HCT116 (cell line): ENCODE measurements around the gene FHOD3. TPM values are rescaled to one million over a fixed set of nuclear protein-coding genes. Genes with fewer than 3 reads are reported as not detected.

Source experiments
- ATAC-seq: fragments of 200-7000 bp; cut with Tn5 transposase; 2 replicates; pipeline ENCODE4 v1.9.1; 2020; ENCODE audit warnings: mild to moderate bottlenecking, moderate library complexity
- BruUV-seq: library from RNA; stranded (reverse); fragments of 400-500 nt; replicated peaks from 2 replicates; lab custom pipeline; 2021; lab: Mats Ljungman, UMichigan
- CTCF ChIA-PET: fragments of 300-600 bp; sonication (Branson Sonifier 250); formaldehyde crosslinking; loops from one replicate; lab custom pipeline; 2021; ENCODE audit warnings: antibody characterized with exemption; lab: Charles Lee
- POLR2A ChIA-PET: fragments of 300-600, 350-600 bp; sonication (Branson Sonifier 250); formaldehyde crosslinking; loops from one replicate; lab custom pipeline; 2021; ENCODE audit warnings: antibody characterized with exemption; lab: Charles Lee
- RAD21 ChIA-PET, 2 experiments: fragments of 300-600 bp; sonication (Branson Sonifier 250); formaldehyde crosslinking; loops; one replicate each; lab custom pipeline; 2023; ENCODE audit warnings: low total read pairs in 2 of 2; ENCODE audit not compliant: uncharacterized antibody in 2 of 2, unreplicated experiment in 2 of 2, low non-redundant PET in 1 of 2; lab: Charles Lee
- DNase-seq: peaks from one replicate; pipeline ENCODE4 v3.0.0-alpha.2; 2010; ENCODE audit warnings: low read depth, low spot score
- H2AFZ ChIP-seq: fragments of 200-600 bp; shearing (Covaris generic), sonication (generic); 2 replicates; pipeline ENCODE4 v1.6.1; 2017; ENCODE audit warnings: low read depth, mixed run types, mixed read lengths, antibody characterized with exemption, low read length; ENCODE audit not compliant: poor library complexity, severe bottlenecking
- H3K27ac ChIP-seq: 2 replicates; pipeline ENCODE4 v1.5.1; 2012; ENCODE audit warnings: low read depth, low read length
- H3K27me3 ChIP-seq: fragments of 200-600 bp; sonication (generic); 2 replicates; pipeline ENCODE4 v1.6.1; 2016; ENCODE audit warnings: mixed run types, low read length, mixed read lengths; ENCODE audit not compliant: insufficient read depth
- H3K36me3 ChIP-seq, 2 experiments: fragments of 200-500 bp in 1 of 2; fragments of 200-600 bp in 1 of 2; sonication (Bioruptor generic) in 1 of 2; sonication (generic) in 1 of 2; 2 replicates each; pipeline versions ENCODE4 v1.5.1 to v1.6.1; 2014 to 2016; ENCODE audit warnings: low read length in 2 of 2, inconsistent platforms in 1 of 2, mixed read lengths in 1 of 2, mixed run types in 1 of 2; ENCODE audit not compliant: insufficient read depth in 2 of 2, control insufficient read depth in 1 of 2
- H3K4me1 ChIP-seq, 2 experiments: fragments of 200-600 bp in 1 of 2; sonication (generic) in 1 of 2; 2 replicates each; pipeline versions ENCODE4 v1.5.1 to v1.6.1; 2012 to 2017; ENCODE audit warnings: low read length in 2 of 2, inconsistent platforms in 1 of 2, mild to moderate bottlenecking in 1 of 2, mixed read lengths in 1 of 2, mixed run types in 1 of 2, moderate library complexity in 1 of 2; ENCODE audit not compliant: insufficient read depth in 2 of 2, control insufficient read depth in 1 of 2
- H3K4me2 ChIP-seq: fragments of 200-600 bp; sonication (generic); 2 replicates; pipeline ENCODE4 v1.6.1; 2017; ENCODE audit warnings: mixed run types, low read length, mixed read lengths
- H3K4me3 ChIP-seq, 2 experiments: fragments of 200-600 bp in 1 of 2; sonication (generic) in 1 of 2; replicated peaks in 1 of 2; 2 replicates each; pipeline ENCODE4 v1.5.1; 2011 to 2016; ENCODE audit warnings: low read length in 2 of 2, control low read depth in 1 of 2, low read depth in 1 of 2, mild to moderate bottlenecking in 1 of 2, mixed read lengths in 1 of 2, mixed run types in 1 of 2
- H3K79me2 ChIP-seq: fragments of 200-600 bp; sonication (generic); 2 replicates; pipeline ENCODE4 v1.6.1; 2017; ENCODE audit warnings: mild to moderate bottlenecking, mixed run types, low read length, moderate library complexity, mixed read lengths; ENCODE audit not compliant: insufficient read depth
- H3K9ac ChIP-seq: fragments of 200-600 bp; sonication (generic); 2 replicates; pipeline ENCODE4 v1.6.1; 2016; ENCODE audit warnings: low read length, mixed read lengths
- H3K9me2 ChIP-seq: fragments of 200-600 bp; sonication (generic), shearing (Covaris generic); 2 replicates; pipeline ENCODE4 v1.6.1; 2017; ENCODE audit warnings: mixed run types, mild to moderate bottlenecking, moderate library complexity; ENCODE audit not compliant: insufficient read depth
- H3K9me3 ChIP-seq, 2 experiments: fragments of 200-500 bp in 1 of 2; fragments of 200-600 bp in 1 of 2; sonication (Bioruptor generic) in 1 of 2; sonication (generic) in 1 of 2; 2 replicates each; pipeline ENCODE4 v1.6.1; 2014 to 2017; ENCODE audit warnings: low read length in 2 of 2, mixed read lengths in 2 of 2, inconsistent platforms in 1 of 2, low read depth in 1 of 2, mild to moderate bottlenecking in 1 of 2, mixed run types in 1 of 2, moderate library complexity in 1 of 2; ENCODE audit not compliant: control insufficient read depth in 1 of 2, insufficient read depth in 1 of 2
- H4K20me1 ChIP-seq: fragments of 200-600 bp; sonication (generic), shearing (Covaris generic); 2 replicates; pipeline ENCODE4 v1.6.1; 2017; ENCODE audit warnings: mixed run types, mild to moderate bottlenecking, moderate library complexity; ENCODE audit not compliant: insufficient read depth
- CBX3 ChIP-seq: IDR thresholded peaks from 2 replicates; pipeline ENCODE4 v1.6.1; 2012; ENCODE audit warnings: low read depth
- CEBPB ChIP-seq: IDR thresholded peaks from 2 replicates; pipeline ENCODE4 v1.6.1; 2012; ENCODE audit warnings: low read depth
- EZH2phosphoT487 ChIP-seq: fragments of 200-600 bp; IDR thresholded peaks from 2 replicates; pipeline ENCODE4 v1.6.1; 2018; ENCODE audit warnings: antibody characterized with exemption, borderline replicate concordance
- FOSL1 ChIP-seq: IDR thresholded peaks from 2 replicates; pipeline ENCODE4 v1.6.1; 2012; ENCODE audit warnings: low read depth
- JUND ChIP-seq: IDR thresholded peaks from 2 replicates; pipeline ENCODE4 v1.6.1; 2012
- POLR2A ChIP-seq: IDR thresholded peaks from 2 replicates; pipeline ENCODE4 v1.7.0; 2011; ENCODE audit warnings: borderline replicate concordance; ENCODE audit not compliant: insufficient read depth, insufficient read length; ENCODE audit errors: extremely low read depth
- SIN3A ChIP-seq: IDR thresholded peaks from 2 replicates; pipeline ENCODE4 v1.6.1; 2012; ENCODE audit warnings: low read depth
- SP1 ChIP-seq: IDR thresholded peaks from 2 replicates; pipeline ENCODE4 v1.6.1; 2012; ENCODE audit warnings: low read depth
- SRF ChIP-seq: IDR thresholded peaks from 2 replicates; pipeline ENCODE4 v1.6.1; 2012; ENCODE audit warnings: low read depth
- TCF7L2 ChIP-seq: IDR thresholded peaks from 2 replicates; pipeline ENCODE4 v1.7.0; 2011; ENCODE audit warnings: borderline replicate concordance, inconsistent platforms; ENCODE audit not compliant: insufficient read depth, insufficient read length; ENCODE audit errors: extremely low read depth
- YY1 ChIP-seq: IDR thresholded peaks from 2 replicates; pipeline ENCODE4 v1.6.1; 2011; ENCODE audit warnings: low read length, low read depth, moderate library complexity, mild to moderate bottlenecking; ENCODE audit not compliant: insufficient replicate concordance; ENCODE audit errors: extremely low read depth
- ZBTB33 ChIP-seq: IDR thresholded peaks from 2 replicates; pipeline ENCODE4 v1.6.1; 2011; ENCODE audit warnings: mild to moderate bottlenecking, low read length, moderate library complexity; ENCODE audit not compliant: insufficient replicate concordance; ENCODE audit errors: extremely low read depth
- ZFX ChIP-seq: fragments of 450-650 bp; IDR thresholded peaks from 2 replicates; pipeline ENCODE4 v1.6.1; 2017
- ZNF274 ChIP-seq: fragments of 200-500 bp; sonication (Bioruptor generic); IDR thresholded peaks from 2 replicates; pipeline ENCODE4 v1.6.1; 2014; ENCODE audit warnings: mild to moderate bottlenecking, low read depth, low read length, inconsistent platforms
- intact Hi-C: fragments of 100-400 bp; cut with micrococcal nuclease; formaldehyde crosslinking; loops from 2 replicates; pipeline ENCODE4 v1.10.0; 2022
- total RNA-seq: library from RNA; stranded (reverse); gene quantifications from one replicate; pipeline ENCODE4 v1.2.1, GENCODE V29; 2021; ENCODE audit not compliant: unreplicated experiment
- TF ChIP-seq, protein P1 (sequence below): IDR thresholded peaks from 2 replicates; pipeline ENCODE4 v1.6.1; 2012

Gene FHOD3
- total RNA-seq, 1 experiment from 2014 or later = 4.0 TPM

DNA sequence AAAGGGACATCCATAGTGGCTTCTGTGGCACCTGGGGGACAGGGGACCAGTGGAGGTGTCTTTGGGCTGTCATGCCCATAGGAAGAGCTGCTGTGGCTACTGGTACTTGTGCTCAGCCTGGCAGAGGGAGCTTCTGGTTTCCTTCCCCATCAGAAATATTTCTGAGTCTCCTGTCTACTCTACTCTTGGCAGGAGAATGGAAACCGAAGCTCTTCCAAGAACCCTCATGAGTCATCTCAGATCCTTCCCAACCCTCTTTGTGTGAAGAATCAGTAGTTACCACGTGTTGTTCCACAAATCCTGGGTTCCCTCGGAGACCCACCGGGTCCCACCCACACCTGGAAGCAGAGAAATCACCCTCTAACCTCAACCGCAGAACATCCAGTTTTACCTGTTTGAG lies 234.9 kb downstream of the FHOD3 start:
- no peaks in the 10 kb centered on the region for H3K79me2 ChIP-seq
- H3K4me3 ChIP-seq = no peak overlapping the region
- no peak overlapping the region for H3K27ac ChIP-seq
- ChIA-PET CTCF (no interaction called here), POLR2A (no interaction called here), RAD21 (no interaction called here)
- intact Hi-C loops = no loop called here
- DNase-seq = no peak
- H3K4me1 ChIP-seq = peaks cover 6% of the 10 kb centered on the region in 2 experiments; a peak in 2 of 4 replicates
- no peaks in the 10 kb centered on the region for H3K36me3 ChIP-seq
- ATAC-seq = no peak
- H3K4me2 ChIP-seq = no peak overlapping the region
- no peaks in the 10 kb centered on the region for H3K9me3 ChIP-seq
- no peaks in the 10 kb centered on the region for H4K20me1 ChIP-seq
- H2AFZ ChIP-seq = no peak overlapping the region
- no TSS peak for BruUV-seq
- TF ChIP-seq FOSL1 (no peak), ZFX (no peak), SP1 (no peak), POLR2A (no peak), TCF7L2 (no peak), JUND (no peak)
- no peaks in the 10 kb centered on the region for H3K9me2 ChIP-seq
- no peaks in the 10 kb centered on the region for H3K27me3 ChIP-seq
- no peak overlapping the region for H3K9ac ChIP-seq

- H2AFZ ChIP-seq = no peak overlapping the region
- TF ChIP-seq FOSL1 = no peak
- no peak for TF ChIP-seq EZH2phosphoT487
- no peak for TF ChIP-seq ZNF274
- TF ChIP-seq YY1 = no peak
- no peak for TF ChIP-seq CEBPB
- no peak for TF ChIP-seq SIN3A
- no peak for TF ChIP-seq ZFX
- no peak for TF ChIP-seq CBX3
- no peak for TF ChIP-seq SRF
- TF ChIP-seq ZBTB33 = no peak
- TF ChIP-seq, protein P1, sequence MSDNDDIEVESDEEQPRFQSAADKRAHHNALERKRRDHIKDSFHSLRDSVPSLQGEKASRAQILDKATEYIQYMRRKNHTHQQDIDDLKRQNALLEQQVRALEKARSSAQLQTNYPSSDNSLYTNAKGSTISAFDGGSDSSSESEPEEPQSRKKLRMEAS = no peak
- no peak for TF ChIP-seq JUND
- TF ChIP-seq POLR2A = no peak
- TF ChIP-seq, all 23 proteins: peak for 0
- Histone ChIP-seq H3K27ac (no peak overlapping the region), H3K9me3 (no peaks in the 10 kb centered on the region), H3K4me3 (no peak overlapping the region), H4K20me1 (no peaks in the 10 kb centered on the region), H3K4me2 (no peak overlapping the region), H3K27me3 (no peaks in the 10 kb centered on the region), H3K79me2 (no peaks in the 10 kb centered on the region), H3K4me1 (peaks cover 2% of the 10 kb centered on the region in 2 experiments; a peak in 2 of 4 replicates), H3K9me2 (no peaks in the 10 kb centered on the region), H3K9ac (no peak overlapping the region), H3K36me3 (no peaks in the 10 kb centered on the region)
- no TSS peak for BruUV-seq
- intact Hi-C loops = no loop called here
- ChIA-PET POLR2A (no interaction called here), RAD21 (no interaction called here), CTCF (no interaction called here)
- DNase-seq (no peak), ATAC-seq (no peak)
Observed at GRCh38 chr18:36532815-36533214, 235.3 kb downstream of the FHOD3 start.
